ENCODE results near the gene DNM1. TPM values are rescaled to one million over a fixed set of nuclear protein-coding genes. Genes with fewer than 3 reads are reported as not detected.

The DNM1 gene
- total and polyA plus RNA-seq, 4 donors: 1.2 to 23.7 (median 6.1) TPM

DNA sequence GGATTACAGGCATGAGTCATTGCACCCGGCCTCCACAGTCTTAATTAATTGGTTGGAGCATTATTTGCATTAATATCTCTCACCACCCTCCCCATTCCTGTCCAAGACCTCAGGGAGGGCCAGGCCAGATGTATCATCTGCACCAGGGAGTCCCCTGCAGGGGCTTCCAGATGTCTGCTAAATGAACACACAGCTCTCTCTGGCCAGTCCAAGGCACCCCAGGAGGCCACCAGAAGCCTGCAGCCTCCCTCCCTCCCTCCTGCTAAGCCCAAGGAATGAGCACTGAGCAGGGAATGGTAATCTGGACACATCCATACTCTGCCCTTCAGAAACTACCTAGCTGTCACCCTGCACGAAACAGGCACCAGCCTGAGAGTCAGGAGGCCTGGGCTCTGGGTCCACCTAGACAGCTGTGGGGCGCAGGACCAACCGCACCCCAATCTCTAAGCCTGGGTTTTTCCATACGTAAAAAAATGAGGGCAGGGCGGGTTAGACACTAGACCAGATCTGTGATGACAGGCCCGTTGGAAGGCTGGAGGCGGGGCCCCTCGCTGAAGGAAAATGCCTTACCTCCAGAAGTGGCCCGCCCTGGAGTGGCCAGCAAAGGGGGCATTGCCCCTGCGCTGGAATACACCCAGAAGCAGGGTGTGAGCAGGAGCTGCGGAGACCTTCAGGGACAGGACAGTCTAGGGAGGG is 20.1 kb upstream of the DNM1 start:
- Histone ChIP-seq H3K4me3 (no peak overlapping the region), H3K4me1 (ENCODE audit: control insufficient read depth in 5 of 5, insufficient read depth in 5 of 5, low read length in 5 of 5) (peaks cover 0 to 2% (median 0%) of the 10 kb centered on the region in 5 donors), H3K27ac (ENCODE audit: low read depth in 1 of 2, low read length in 1 of 2) (no peak overlapping the region), H3K9ac (ENCODE audit: insufficient read depth in 1 of 2, low read length in 2 of 2) (no peak overlapping the region), H3K36me3 (ENCODE audit: control insufficient read depth in 4 of 4, insufficient read depth in 4 of 4, low read length in 4 of 4) (peaks cover 22 to 55% (median 50%) of the 10 kb centered on the region in 4 donors), H3K27me3 (ENCODE audit: control insufficient read depth in 3 of 3, insufficient read depth in 3 of 3, low read length in 2 of 3) (no peaks in the 10 kb centered on the region), H3K9me3 (ENCODE audit: control insufficient read depth in 4 of 4, insufficient read depth in 3 of 4, low read length in 3 of 4) (peaks cover 0 to 6% (median 0%) of the 10 kb centered on the region in 4 donors)
- no peak for ATAC-seq (ENCODE audit: insufficient read depth, low FRiP score)
- TF ChIP-seq, protein P1, sequence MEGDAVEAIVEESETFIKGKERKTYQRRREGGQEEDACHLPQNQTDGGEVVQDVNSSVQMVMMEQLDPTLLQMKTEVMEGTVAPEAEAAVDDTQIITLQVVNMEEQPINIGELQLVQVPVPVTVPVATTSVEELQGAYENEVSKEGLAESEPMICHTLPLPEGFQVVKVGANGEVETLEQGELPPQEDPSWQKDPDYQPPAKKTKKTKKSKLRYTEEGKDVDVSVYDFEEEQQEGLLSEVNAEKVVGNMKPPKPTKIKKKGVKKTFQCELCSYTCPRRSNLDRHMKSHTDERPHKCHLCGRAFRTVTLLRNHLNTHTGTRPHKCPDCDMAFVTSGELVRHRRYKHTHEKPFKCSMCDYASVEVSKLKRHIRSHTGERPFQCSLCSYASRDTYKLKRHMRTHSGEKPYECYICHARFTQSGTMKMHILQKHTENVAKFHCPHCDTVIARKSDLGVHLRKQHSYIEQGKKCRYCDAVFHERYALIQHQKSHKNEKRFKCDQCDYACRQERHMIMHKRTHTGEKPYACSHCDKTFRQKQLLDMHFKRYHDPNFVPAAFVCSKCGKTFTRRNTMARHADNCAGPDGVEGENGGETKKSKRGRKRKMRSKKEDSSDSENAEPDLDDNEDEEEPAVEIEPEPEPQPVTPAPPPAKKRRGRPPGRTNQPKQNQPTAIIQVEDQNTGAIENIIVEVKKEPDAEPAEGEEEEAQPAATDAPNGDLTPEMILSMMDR (IDR thresholded peaks at IDR 0.05; ENCODE audit: control extremely low read depth, extremely low read depth): no peak
- 94 to 96% methylated on average over 12 of the region's 12 CpGs for WGBS, 2 donors
- no peak for DNase-seq

DNA sequence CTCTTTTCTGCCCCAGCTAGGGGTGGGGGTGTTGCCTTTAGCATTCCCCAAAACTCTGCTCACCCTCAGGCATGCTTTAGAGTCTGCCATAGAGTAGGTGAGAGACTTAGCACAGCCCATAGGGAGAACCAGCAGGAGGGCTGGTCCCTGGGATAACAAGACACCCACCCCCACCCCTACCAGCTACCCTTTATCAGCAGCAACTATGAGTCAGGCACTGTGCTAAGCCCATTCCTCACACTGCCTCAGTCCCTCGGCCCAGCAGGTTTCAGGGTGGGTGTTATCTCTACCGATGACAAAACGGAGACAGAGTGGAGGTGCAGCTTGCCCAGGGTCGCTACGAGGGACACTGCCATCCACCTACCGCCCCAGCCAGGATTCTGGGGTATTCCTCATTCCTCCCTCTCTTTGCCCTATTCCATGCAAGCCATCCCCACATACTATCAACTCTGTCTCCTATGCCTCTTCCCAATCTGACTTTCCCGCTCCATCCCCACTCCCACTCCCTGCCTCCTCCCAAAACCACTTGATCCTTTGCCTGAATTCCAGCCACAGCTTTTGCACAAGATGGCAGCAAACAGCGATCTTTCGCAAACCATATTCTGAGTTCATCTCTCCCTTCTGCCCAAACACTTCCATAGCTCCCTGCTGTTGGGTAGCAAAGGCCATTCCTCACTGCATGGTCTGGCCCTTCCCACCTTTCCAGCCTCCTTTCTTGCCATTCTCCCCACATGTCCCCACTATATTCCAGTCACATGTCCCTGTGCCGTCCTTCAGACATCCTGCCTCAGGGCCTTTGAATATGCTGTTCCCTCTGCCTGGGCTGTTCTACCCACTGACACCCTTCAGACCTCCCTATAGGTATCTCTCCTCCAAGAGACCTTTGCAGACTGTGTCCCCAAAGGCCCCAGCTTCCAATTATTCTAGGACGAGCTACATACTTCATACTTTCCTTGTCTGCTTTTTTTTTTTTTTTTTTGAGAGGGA is 16.9 kb upstream of the DNM1 start:
- Histone ChIP-seq H3K9me3 (ENCODE audit: control insufficient read depth in 4 of 4, insufficient read depth in 3 of 4, low read length in 3 of 4) (no peaks in the 10 kb centered on the region), H3K27me3 (ENCODE audit: control insufficient read depth in 3 of 3, insufficient read depth in 3 of 3, low read length in 2 of 3) (no peaks in the 10 kb centered on the region), H3K27ac (ENCODE audit: low read depth in 1 of 2, low read length in 1 of 2) (no peak overlapping the region), H3K4me3 (no peak overlapping the region), H3K9ac (ENCODE audit: insufficient read depth in 1 of 2, low read length in 2 of 2) (no peak overlapping the region), H3K4me1 (ENCODE audit: control insufficient read depth in 5 of 5, insufficient read depth in 5 of 5, low read length in 5 of 5) (peaks cover 0 to 12% (median 6%) of the 10 kb centered on the region in 5 donors), H3K36me3 (ENCODE audit: control insufficient read depth in 4 of 4, insufficient read depth in 4 of 4, low read length in 4 of 4) (peaks cover 5 to 36% (median 28%) of the 10 kb centered on the region in 4 donors)
- TF ChIP-seq, protein P1 (IDR thresholded peaks at IDR 0.05; ENCODE audit: control extremely low read depth, extremely low read depth): no peak
- no peak for DNase-seq
- no peak for ATAC-seq (ENCODE audit: insufficient read depth, low FRiP score)
- WGBS, 2 donors: 95 to 99% methylated on average over 11 of the region's 11 CpGs

- Histone ChIP-seq H3K36me3 (ENCODE audit: control insufficient read depth in 4 of 4, insufficient read depth in 4 of 4, low read length in 4 of 4) (peaks cover 5 to 34% (median 27%) of the 10 kb centered on the region in 4 donors), H3K27me3 (ENCODE audit: control insufficient read depth in 3 of 3, insufficient read depth in 3 of 3, low read length in 2 of 3) (no peaks in the 10 kb centered on the region), H3K27ac (ENCODE audit: low read depth in 1 of 2, low read length in 1 of 2) (no peak overlapping the region), H3K9me3 (ENCODE audit: control insufficient read depth in 4 of 4, insufficient read depth in 3 of 4, low read length in 3 of 4) (no peaks in the 10 kb centered on the region), H3K4me3 (no peak overlapping the region), H3K9ac (ENCODE audit: insufficient read depth in 1 of 2, low read length in 2 of 2) (no peak overlapping the region), H3K4me1 (ENCODE audit: control insufficient read depth in 5 of 5, insufficient read depth in 5 of 5, low read length in 5 of 5) (peaks cover 0 to 12% (median 6%) of the 10 kb centered on the region in 5 donors)
- ATAC-seq (ENCODE audit: insufficient read depth, low FRiP score) (no peak), DNase-seq (no peak)
- TF ChIP-seq, protein P1 (IDR thresholded peaks at IDR 0.05; ENCODE audit: control extremely low read depth, extremely low read depth): no peak
- 94 to 98% methylated on average over 2 of the region's 2 CpGs for WGBS, 2 donors
Observed at GRCh38 chr9:128187361-128187760, 15.8 kb upstream of the DNM1 start.

All from lung (tissue), 12 donors.